ENCODE results near the gene MTCH1.

MTCH1 gene

GRCh38 chr6:36964349-36964748 is 21.6 kb downstream of the MTCH1 start:
- Mint-ChIP-seq H3K27ac (peak overlapping the region; percentile 57), H3K4me1 (ENCODE audit: low read depth) (peaks cover 36% of the 10 kb centered on the region), H3K9me3 (no peaks in the 10 kb centered on the region), H3K4me3 (no peak overlapping the region), H3K36me3 (ENCODE audit: low read depth) (peaks cover 38% of the 10 kb centered on the region), H3K27me3 (peaks cover 22% of the 10 kb centered on the region)
- intact Hi-C loops (cut with micrococcal nuclease): no loop called here

- Mint-ChIP-seq H3K27ac (peak overlapping the region; percentile 57), H3K4me1 (ENCODE audit: low read depth) (peaks cover 33% of the 10 kb centered on the region), H3K36me3 (ENCODE audit: low read depth) (peaks cover 31% of the 10 kb centered on the region), H3K27me3 (peaks cover 22% of the 10 kb centered on the region), H3K4me3 (no peak overlapping the region), H3K9me3 (no peaks in the 10 kb centered on the region)
- intact Hi-C loops (cut with micrococcal nuclease): no loop called here
Measured at GRCh38 chr6:36963451-36964290, 22.3 kb downstream of the MTCH1 start.

- peak overlapping the region; percentile 57 for H3K27ac Mint-ChIP-seq
- H3K4me1 Mint-ChIP-seq (ENCODE audit: low read depth): peaks cover 27% of the 10 kb centered on the region
- H3K36me3 Mint-ChIP-seq (ENCODE audit: low read depth): peaks cover 23% of the 10 kb centered on the region
- intact Hi-C loops (cut with micrococcal nuclease): no loop called here
- H3K27me3 Mint-ChIP-seq: peaks cover 27% of the 10 kb centered on the region
- H3K9me3 Mint-ChIP-seq: no peaks in the 10 kb centered on the region
- H3K4me3 Mint-ChIP-seq: no peak overlapping the region
Measured at GRCh38 chr6:36962874-36963273, 23.1 kb downstream of the MTCH1 start.

GRCh38 chr6:36961441-36962435 is 24.3 kb downstream of the MTCH1 start:
- Mint-ChIP-seq H3K4me1 (ENCODE audit: low read depth) (peaks cover 27% of the 10 kb centered on the region), H3K36me3 (ENCODE audit: low read depth) (peaks cover 12% of the 10 kb centered on the region), H3K27ac (no peak overlapping the region), H3K4me3 (no peak overlapping the region), H3K27me3 (peaks cover 36% of the 10 kb centered on the region), H3K9me3 (no peaks in the 10 kb centered on the region)
- intact Hi-C loops (cut with micrococcal nuclease): no loop called here

GRCh38 chr6:36959555-36960250 is 26.3 kb downstream of the MTCH1 start:
- no peak overlapping the region for H3K4me3 Mint-ChIP-seq
- intact Hi-C loops (cut with micrococcal nuclease): no loop called here
- H3K27me3 Mint-ChIP-seq: peaks cover 56% of the 10 kb centered on the region
- H3K4me1 Mint-ChIP-seq (ENCODE audit: low read depth): peaks cover 28% of the 10 kb centered on the region
- H3K9me3 Mint-ChIP-seq: no peaks in the 10 kb centered on the region
- H3K36me3 Mint-ChIP-seq (ENCODE audit: low read depth): no peaks in the 10 kb centered on the region
- H3K27ac Mint-ChIP-seq: no peak overlapping the region

- Mint-ChIP-seq H3K4me3 (no peak overlapping the region), H3K4me1 (ENCODE audit: low read depth) (peaks cover 28% of the 10 kb centered on the region), H3K27me3 (peaks cover 62% of the 10 kb centered on the region), H3K27ac (no peak overlapping the region), H3K9me3 (no peaks in the 10 kb centered on the region), H3K36me3 (ENCODE audit: low read depth) (no peaks in the 10 kb centered on the region)
- intact Hi-C loops (cut with micrococcal nuclease): no loop called here
Measured at GRCh38 chr6:36958775-36959554, 27.0 kb downstream of the MTCH1 start.

GRCh38 chr6:36957773-36958271 is 28.2 kb downstream of the MTCH1 start:
- no peaks in the 10 kb centered on the region for H3K9me3 Mint-ChIP-seq
- peaks cover 69% of the 10 kb centered on the region for H3K27me3 Mint-ChIP-seq
- H3K4me1 Mint-ChIP-seq (ENCODE audit: low read depth): peaks cover 17% of the 10 kb centered on the region
- H3K4me3 Mint-ChIP-seq: no peak overlapping the region
- H3K27ac Mint-ChIP-seq: no peak overlapping the region
- intact Hi-C loops (cut with micrococcal nuclease): no loop called here
- no peaks in the 10 kb centered on the region for H3K36me3 Mint-ChIP-seq (ENCODE audit: low read depth)

- H3K9me3 Mint-ChIP-seq: no peaks in the 10 kb centered on the region
- peaks cover 14% of the 10 kb centered on the region for H3K4me1 Mint-ChIP-seq (ENCODE audit: low read depth)
- no peaks in the 10 kb centered on the region for H3K36me3 Mint-ChIP-seq (ENCODE audit: low read depth)
- intact Hi-C loops (cut with micrococcal nuclease): no loop called here
- peaks cover 58% of the 10 kb centered on the region for H3K27me3 Mint-ChIP-seq
- H3K27ac Mint-ChIP-seq: no peak overlapping the region
- H3K4me3 Mint-ChIP-seq: no peak overlapping the region
Measured at GRCh38 chr6:36956446-36956820, 29.6 kb downstream of the MTCH1 start.

- Mint-ChIP-seq H3K36me3 (ENCODE audit: low read depth) (no peaks in the 10 kb centered on the region), H3K4me3 (no peak overlapping the region), H3K27ac (no peak overlapping the region), H3K4me1 (ENCODE audit: low read depth) (peaks cover 14% of the 10 kb centered on the region), H3K27me3 (peaks cover 57% of the 10 kb centered on the region), H3K9me3 (no peaks in the 10 kb centered on the region)
- intact Hi-C loops (cut with micrococcal nuclease): no loop called here
Measured at GRCh38 chr6:36955671-36956445, 30.1 kb downstream of the MTCH1 start.

- Mint-ChIP-seq H3K4me3 (no peak overlapping the region), H3K36me3 (ENCODE audit: low read depth) (no peaks in the 10 kb centered on the region), H3K27ac (no peak overlapping the region), H3K27me3 (peaks cover 57% of the 10 kb centered on the region), H3K9me3 (no peaks in the 10 kb centered on the region), H3K4me1 (ENCODE audit: low read depth) (peaks cover 14% of the 10 kb centered on the region)
- intact Hi-C loops (cut with micrococcal nuclease): no loop called here
Measured at GRCh38 chr6:36955136-36955535, 30.9 kb downstream of the MTCH1 start.

GRCh38 chr6:36954262-36954931 is 31.6 kb downstream of the MTCH1 start, which contains the start of gene PI16:
PI16 (plus strand) TSS chr6:36954738; CDS start chr6:36954761, 23 bp downstream.
- peaks cover 64% of the 10 kb centered on the region for H3K27me3 Mint-ChIP-seq
- intact Hi-C loops (cut with micrococcal nuclease): no loop called here
- H3K4me3 Mint-ChIP-seq: no peak within 1 kb of the TSS
- H3K36me3 Mint-ChIP-seq (ENCODE audit: low read depth): no peaks in the 10 kb centered on the region
- peaks cover 14% of the 10 kb centered on the region for H3K4me1 Mint-ChIP-seq (ENCODE audit: low read depth)
- no peaks in the 10 kb centered on the region for H3K9me3 Mint-ChIP-seq
- H3K27ac Mint-ChIP-seq: no peak within 1 kb of the TSS

GRCh38 chr6:36953931-36954261 is 32.1 kb downstream of the MTCH1 start:
- Mint-ChIP-seq H3K4me1 (ENCODE audit: low read depth) (peaks cover 14% of the 10 kb centered on the region), H3K9me3 (no peaks in the 10 kb centered on the region), H3K36me3 (ENCODE audit: low read depth) (no peaks in the 10 kb centered on the region), H3K27ac (no peak overlapping the region), H3K4me3 (no peak overlapping the region), H3K27me3 (peaks cover 69% of the 10 kb centered on the region)
- intact Hi-C loops (cut with micrococcal nuclease): no loop called here
